AG04450 (cell line): ENCODE results near the gene HTT. TPM values are rescaled to one million over a fixed set of nuclear protein-coding genes. Genes with fewer than 3 reads are reported as not detected.

ENCODE experiments used
- CTCF ChIA-PET: fragments of 300-600, 350-600 bp; formaldehyde crosslinking; extraction: SDS; loops from one replicate; lab custom pipeline; 2022; ENCODE audit warnings: antibody characterized with exemption, inconsistent platforms; lab: Charles Lee
- POLR2A ChIA-PET: fragments of 350-600 bp; formaldehyde crosslinking; extraction: SDS; loops from one replicate; lab custom pipeline; 2021; ENCODE audit warnings: antibody characterized with exemption, inconsistent platforms; lab: Yijun Ruan, JAX
- DNase-seq: peaks from one replicate; pipeline ENCODE4 v3.0.0-alpha.2; 2011; ENCODE audit warnings: low read depth, low spot score
- H3K27ac ChIP-seq: one replicate; pipeline ENCODE4 v1.5.1; 2012; ENCODE audit warnings: low read depth, low read length, control low read depth
- H3K27me3 ChIP-seq: one replicate; pipeline ENCODE4 v1.6.0; 2012; ENCODE audit warnings: low read length; ENCODE audit not compliant: control insufficient read depth, insufficient read depth
- H3K4me3 ChIP-seq: 2 replicates; pipeline ENCODE4 v1.5.1; 2011; ENCODE audit warnings: mild to moderate bottlenecking, low read depth, low read length, control low read depth
- H3K9me3 ChIP-seq: 2 replicates; pipeline ENCODE4 v1.5.1; 2012; ENCODE audit warnings: low read length; ENCODE audit not compliant: control insufficient read depth, insufficient read depth
- CTCF ChIP-seq: IDR thresholded peaks from 2 replicates; pipeline ENCODE4 v1.5.1; 2011; ENCODE audit warnings: low read depth, low read length, control low read depth, inconsistent platforms
- polyA plus RNA-seq: library from polyadenylated mRNA; depleted of rRNA; stranded (reverse); fragments of >200 nt; gene quantifications from 2 replicates; pipeline ENCODE4 v1.2.3, GENCODE V29; 2011

The HTT gene
- polyA plus RNA-seq, 1 experiment, result 14.5 TPM

GRCh38 chr4:3235581-3235980 lies 161.1 kb downstream of the HTT start:
- no peaks in the 10 kb centered on the region; the same call in 1 of the 2 replicates for H3K9me3 ChIP-seq
- CTCF ChIA-PET, result no interaction called here
- no peak overlapping the region for H3K4me3 ChIP-seq
- POLR2A ChIA-PET, result no interaction called here
- TF ChIP-seq CTCF, result no peak
- no peak overlapping the region for H3K27ac ChIP-seq
- DNase-seq, result no peak
- no peaks in the 10 kb centered on the region for H3K27me3 ChIP-seq

- no peak for TF ChIP-seq CTCF
- CTCF ChIA-PET, result no interaction called here
- no peaks in the 10 kb centered on the region; the same call in 1 of the 2 replicates for H3K9me3 ChIP-seq
- POLR2A ChIA-PET, result no interaction called here
- H3K27me3 ChIP-seq, result no peaks in the 10 kb centered on the region
- no peak overlapping the region for H3K27ac ChIP-seq
- no peak for DNase-seq
- H3K4me3 ChIP-seq, result no peak overlapping the region
Measured at GRCh38 chr4:3236326-3236878, 161.9 kb downstream of the HTT start.

- H3K27me3 ChIP-seq, result no peaks in the 10 kb centered on the region
- H3K4me3 ChIP-seq, result no peak overlapping the region
- H3K27ac ChIP-seq, result no peak overlapping the region
- no peak for DNase-seq
- CTCF ChIA-PET, result no interaction called here
- POLR2A ChIA-PET, result no interaction called here
- TF ChIP-seq CTCF, result no peak
- no peaks in the 10 kb centered on the region; the same call in 1 of the 2 replicates for H3K9me3 ChIP-seq
Measured at GRCh38 chr4:3237266-3237665, 162.8 kb downstream of the HTT start.

GRCh38 chr4:3237712-3238560 lies 163.5 kb downstream of the HTT start:
- Histone ChIP-seq H3K9me3 (no peaks in the 10 kb centered on the region; the same call in 1 of the 2 replicates), H3K27ac (no peak overlapping the region), H3K27me3 (no peaks in the 10 kb centered on the region), H3K4me3 (no peak overlapping the region)
- ChIA-PET CTCF (no interaction called here), POLR2A (no interaction called here)
- no peak for TF ChIP-seq CTCF
- no peak for DNase-seq

- ChIA-PET POLR2A (no interaction called here), CTCF (no interaction called here)
Measured at GRCh38 chr4:3238721-3239120, 164.2 kb downstream of the HTT start.

More at GRCh38 chr4:3238721-3239120, 164.2 kb downstream of the HTT start:
- Histone ChIP-seq H3K27me3 (no peaks in the 10 kb centered on the region), H3K27ac (no peak overlapping the region), H3K9me3 (no peaks in the 10 kb centered on the region; the same call in 1 of the 2 replicates), H3K4me3 (no peak overlapping the region)
- no peak for DNase-seq
- TF ChIP-seq CTCF, result no peak
